ENCODE data around the gene PAPPA2. TPM values are rescaled to one million over a fixed set of nuclear protein-coding genes. Genes with fewer than 3 reads are reported as not detected.

PAPPA2 gene
- total and polyA plus RNA-seq, 9 of the 15 experiments (the other 6 are each of a cell fraction or from before 2014, with no cell fraction given), result 0.01 to 0.15 (median 0.05) TPM; not detected in 2

- H3K27ac ChIP-seq (ENCODE audit: extremely low read depth, low read depth, low read length), result no peak overlapping the region
- POLR2A ChIA-PET, result no interaction called here
- no peak overlapping the region for H3K4me2 ChIP-seq (ENCODE audit: insufficient read depth, low read length)
- no peaks in the 10 kb centered on the region for H3K9me1 ChIP-seq (ENCODE audit: control insufficient read depth, insufficient read depth, low read length)
- H3K79me2 ChIP-seq (ENCODE audit: control insufficient read depth, insufficient read depth, low read length), result no peaks in the 10 kb centered on the region
- no peaks in the 10 kb centered on the region for H4K20me1 ChIP-seq (replicated peaks; ENCODE audit: control insufficient read depth, insufficient read depth, low read length)
- FAIRE-seq, result no peak
- H3K4me1 ChIP-seq (replicated peaks in 1 of 2; ENCODE audit: control insufficient read depth in 2 of 2, insufficient read depth in 2 of 2, low read length in 2 of 2), result peaks cover 0 to 3% of the 10 kb centered on the region in 2 experiments; a peak in 1 of 5 replicates
- CTCF ChIA-PET (ENCODE audit: low intra/inter-chr PET ratio), result no interaction called here
- H3K36me3 ChIP-seq (ENCODE audit: control insufficient read depth, insufficient read depth, low read length), result no peaks in the 10 kb centered on the region
- in situ Hi-C loops (cut with MboI), result no loop called here
- H3K4me3 ChIP-seq, result no peak overlapping the region
- no peaks in the 10 kb centered on the region; a peak in 2 of 5 replicates for H3K27me3 ChIP-seq (ENCODE audit: control insufficient read depth in 2 of 2, insufficient read depth in 2 of 2, low read length in 2 of 2)
- BruUV-seq (replicated peaks), result no TSS peak
- DNase-seq (ENCODE audit: extremely low read depth in 1 of 4, low spot score in 3 of 4), result no peak
- H3K9ac ChIP-seq (ENCODE audit: insufficient read depth in 1 of 2, low read depth in 2 of 2, low read length in 2 of 2), result no peak overlapping the region
- no peak for ATAC-seq
- H2AFZ ChIP-seq (ENCODE audit: low read depth, low read length), result no peak overlapping the region
- intact Hi-C loops (cut with micrococcal nuclease), result no loop called here
- TF ChIP-seq FOXP1 (CRISPR knock-in tag; IDR thresholded peaks at IDR 0.05) (no peak), NR4A1 (CRISPR knock-in tag; IDR thresholded peaks at IDR 0.05) (no peak), NR4A1 (tag; IDR thresholded peaks at IDR 0.05) (no peak), HLTF (IDR thresholded peaks at IDR 0.05) (no peak), MTA1 (IDR thresholded peaks at IDR 0.05; ENCODE audit: borderline replicate concordance) (no peak), SIN3B (IDR thresholded peaks at IDR 0.05; ENCODE audit: low read depth) (no peak), MECOM (CRISPR knock-in tag; IDR thresholded peaks at IDR 0.05) (no peak), ESRRB (CRISPR knock-in tag; IDR thresholded peaks at IDR 0.05; ENCODE audit: borderline replicate concordance) (no peak), ZBTB40 (IDR thresholded peaks at IDR 0.05) (no peak), ZBTB40 (CRISPR knock-in tag; IDR thresholded peaks at IDR 0.05) (no peak), ZBTB1 (CRISPR knock-in tag; IDR thresholded peaks at IDR 0.05; ENCODE audit: borderline replicate concordance, low read depth) (no peak)
- H3K9me3 ChIP-seq (replicated peaks; ENCODE audit: control insufficient read depth, insufficient read depth, low read depth, low read length), result no peaks in the 10 kb centered on the region
- under 1% methylated on average over 6 of the region's 6 CpGs for WGBS (ENCODE audit: insufficient coverage, low coverage, missing lambda C conversion rate)
Observed at GRCh38 chr1:176539018-176539417, 76.0 kb downstream of the PAPPA2 start.
